ENCODE results near the gene CRELD2.

CRELD2 gene

DNA sequence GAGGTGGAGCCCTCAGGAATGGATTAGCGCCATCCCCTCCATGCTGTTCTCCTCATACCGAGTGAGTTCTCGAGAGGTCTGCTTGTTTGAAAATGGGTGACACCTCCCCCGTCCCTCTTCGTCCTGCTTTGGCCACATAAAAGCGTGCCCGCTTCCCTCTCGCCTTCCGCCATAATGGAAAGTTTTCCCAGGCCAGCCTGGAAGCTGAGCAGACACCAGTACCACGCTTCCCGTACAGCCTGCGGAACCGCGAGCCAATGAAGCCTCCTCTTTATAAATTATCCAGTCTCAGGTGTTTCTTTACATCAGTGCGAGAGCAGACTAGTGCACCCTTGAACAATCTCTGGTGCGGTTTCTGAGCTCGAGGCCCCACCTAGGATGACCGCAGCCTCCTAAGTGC is 13.0 kb upstream of the CRELD2 start:
- H3K9me3 ChIP-seq (ENCODE audit: control insufficient read depth, low read length) = no peaks in the 10 kb centered on the region
- no peak overlapping the region for H2AFZ ChIP-seq
- H3K4me2 ChIP-seq (ENCODE audit: low read length) = no peak overlapping the region
- TF ChIP-seq, protein P1, sequence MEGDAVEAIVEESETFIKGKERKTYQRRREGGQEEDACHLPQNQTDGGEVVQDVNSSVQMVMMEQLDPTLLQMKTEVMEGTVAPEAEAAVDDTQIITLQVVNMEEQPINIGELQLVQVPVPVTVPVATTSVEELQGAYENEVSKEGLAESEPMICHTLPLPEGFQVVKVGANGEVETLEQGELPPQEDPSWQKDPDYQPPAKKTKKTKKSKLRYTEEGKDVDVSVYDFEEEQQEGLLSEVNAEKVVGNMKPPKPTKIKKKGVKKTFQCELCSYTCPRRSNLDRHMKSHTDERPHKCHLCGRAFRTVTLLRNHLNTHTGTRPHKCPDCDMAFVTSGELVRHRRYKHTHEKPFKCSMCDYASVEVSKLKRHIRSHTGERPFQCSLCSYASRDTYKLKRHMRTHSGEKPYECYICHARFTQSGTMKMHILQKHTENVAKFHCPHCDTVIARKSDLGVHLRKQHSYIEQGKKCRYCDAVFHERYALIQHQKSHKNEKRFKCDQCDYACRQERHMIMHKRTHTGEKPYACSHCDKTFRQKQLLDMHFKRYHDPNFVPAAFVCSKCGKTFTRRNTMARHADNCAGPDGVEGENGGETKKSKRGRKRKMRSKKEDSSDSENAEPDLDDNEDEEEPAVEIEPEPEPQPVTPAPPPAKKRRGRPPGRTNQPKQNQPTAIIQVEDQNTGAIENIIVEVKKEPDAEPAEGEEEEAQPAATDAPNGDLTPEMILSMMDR (IDR thresholded peaks at IDR 0.05) = no peak
- no peaks in the 10 kb centered on the region for H3K79me2 ChIP-seq
- H3K9ac ChIP-seq = no peak overlapping the region
- H3K36me3 ChIP-seq (ENCODE audit: control insufficient read depth, insufficient read depth, low read length) = no peaks in the 10 kb centered on the region
- H3K4me3 ChIP-seq (ENCODE audit: low read depth, low read length) = no peak overlapping the region
- H3K27ac ChIP-seq = no peak overlapping the region
- H3K27me3 ChIP-seq (ENCODE audit: control insufficient read depth, insufficient read depth, low read length) = no peaks in the 10 kb centered on the region
- no peaks in the 10 kb centered on the region for H3K4me1 ChIP-seq

DNA sequence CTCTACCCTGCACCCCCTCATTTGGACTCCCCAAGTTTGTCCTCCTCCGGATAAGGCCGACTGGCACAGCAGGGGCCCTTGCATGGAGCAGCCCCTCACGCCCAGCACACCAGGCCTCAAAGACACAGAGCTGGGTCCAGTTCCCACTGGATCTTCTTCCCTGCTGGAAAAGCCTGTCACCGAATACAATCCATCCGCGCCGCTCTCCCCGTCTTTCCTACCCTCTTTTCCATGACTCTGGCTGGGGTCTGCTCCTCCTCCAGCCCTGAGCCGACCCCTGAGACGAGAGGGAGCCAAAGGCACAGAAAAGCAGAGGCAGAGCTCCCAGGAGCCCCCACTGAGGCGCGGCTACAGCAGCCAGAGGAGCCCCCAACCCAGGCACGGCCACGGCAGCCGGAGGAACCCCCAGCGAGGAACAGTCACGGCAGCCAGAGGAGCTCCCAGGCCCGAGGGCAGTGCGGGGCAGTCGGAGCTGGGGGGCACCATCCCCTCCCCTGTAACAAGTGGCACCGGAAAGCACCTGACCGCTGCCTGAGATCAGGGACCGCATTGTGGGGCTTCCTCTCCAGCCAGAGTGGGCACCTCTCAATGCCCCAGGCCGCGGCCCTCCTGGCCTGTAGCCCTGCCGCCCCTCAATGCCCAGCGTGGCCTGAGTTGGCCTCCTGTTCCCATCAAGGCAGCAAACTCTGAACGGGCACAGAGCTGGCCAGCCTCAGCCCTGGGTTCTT is 12.2 kb upstream of the CRELD2 start:
- no peak overlapping the region for H3K27ac ChIP-seq
- H3K4me1 ChIP-seq = no peaks in the 10 kb centered on the region
- TF ChIP-seq, protein P1 (IDR thresholded peaks at IDR 0.05) = no peak
- no peak overlapping the region for H3K4me3 ChIP-seq (ENCODE audit: low read depth, low read length)
- H2AFZ ChIP-seq = no peak overlapping the region
- H3K4me2 ChIP-seq (ENCODE audit: low read length) = no peak overlapping the region
- H3K36me3 ChIP-seq (ENCODE audit: control insufficient read depth, insufficient read depth, low read length) = no peaks in the 10 kb centered on the region
- H3K79me2 ChIP-seq = no peaks in the 10 kb centered on the region
- no peaks in the 10 kb centered on the region for H3K27me3 ChIP-seq (ENCODE audit: control insufficient read depth, insufficient read depth, low read length)
- H3K9me3 ChIP-seq (ENCODE audit: control insufficient read depth, low read length) = no peaks in the 10 kb centered on the region
- H3K9ac ChIP-seq = no peak overlapping the region

DNA sequence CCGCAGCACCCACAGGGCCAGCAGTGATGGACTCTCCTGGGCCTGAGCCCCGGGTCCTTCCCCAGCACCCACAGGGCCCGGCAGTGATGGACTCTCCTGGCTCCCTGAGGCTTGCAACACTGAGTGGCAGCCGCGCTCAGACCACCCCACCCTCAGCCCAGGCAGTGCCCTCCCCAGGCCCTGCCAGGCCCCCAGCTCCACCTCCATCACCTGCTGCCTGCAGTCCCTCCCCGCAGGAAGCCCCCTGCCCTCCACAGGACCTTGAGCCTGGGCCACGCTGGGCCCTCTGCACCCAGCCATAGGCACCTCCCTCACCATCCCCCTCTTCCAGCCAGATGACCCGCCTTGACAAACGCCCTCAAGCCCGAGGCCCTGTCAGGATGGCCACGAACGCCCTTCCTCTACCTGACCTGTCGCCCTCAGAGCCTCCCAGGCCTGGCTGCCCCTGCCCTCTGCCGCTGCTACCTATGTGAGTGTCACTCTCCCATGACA is 11.6 kb upstream of the CRELD2 start:
- no peaks in the 10 kb centered on the region for H3K36me3 ChIP-seq (ENCODE audit: control insufficient read depth, insufficient read depth, low read length)
- H3K4me3 ChIP-seq (ENCODE audit: low read depth, low read length) = no peak overlapping the region
- no peak overlapping the region for H3K27ac ChIP-seq
- H3K27me3 ChIP-seq (ENCODE audit: control insufficient read depth, insufficient read depth, low read length) = no peaks in the 10 kb centered on the region
- no peak overlapping the region for H2AFZ ChIP-seq
- TF ChIP-seq, protein P1 (IDR thresholded peaks at IDR 0.05) = no peak
- no peaks in the 10 kb centered on the region for H3K79me2 ChIP-seq
- no peak overlapping the region for H3K9ac ChIP-seq
- H3K4me2 ChIP-seq (ENCODE audit: low read length) = no peak overlapping the region
- no peaks in the 10 kb centered on the region for H3K4me1 ChIP-seq
- H3K9me3 ChIP-seq (ENCODE audit: control insufficient read depth, low read length) = no peaks in the 10 kb centered on the region

DNA sequence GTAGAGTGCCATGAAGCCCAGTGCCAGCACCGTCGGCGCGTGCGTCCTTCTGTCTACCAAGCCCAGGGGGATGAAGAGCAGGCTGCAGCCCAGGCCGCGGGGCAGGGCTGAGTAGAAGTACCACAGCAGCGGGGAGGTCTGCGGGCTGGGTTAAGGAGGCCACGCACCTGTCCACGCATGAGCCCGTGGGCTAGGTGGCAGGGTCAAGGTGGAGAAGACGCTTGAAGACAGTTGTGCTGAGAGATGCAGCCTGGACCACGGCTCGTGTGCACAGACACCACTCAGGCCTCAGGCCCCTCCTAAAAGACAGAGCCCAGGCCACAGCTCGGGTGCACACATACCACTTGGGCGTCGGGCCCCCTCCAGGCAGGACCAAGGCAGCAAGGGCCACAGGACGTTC is 10.6 kb upstream of the CRELD2 start:
- Histone ChIP-seq H3K4me1 (no peaks in the 10 kb centered on the region), H3K27me3 (ENCODE audit: control insufficient read depth, insufficient read depth, low read length) (no peaks in the 10 kb centered on the region), H3K79me2 (no peaks in the 10 kb centered on the region), H2AFZ (no peak overlapping the region), H3K9me3 (ENCODE audit: control insufficient read depth, low read length) (no peaks in the 10 kb centered on the region), H3K36me3 (ENCODE audit: control insufficient read depth, insufficient read depth, low read length) (no peaks in the 10 kb centered on the region), H3K27ac (no peak overlapping the region), H3K4me2 (ENCODE audit: low read length) (no peak overlapping the region), H3K9ac (no peak overlapping the region), H3K4me3 (ENCODE audit: low read depth, low read length) (no peak overlapping the region)
- TF ChIP-seq, protein P1 (IDR thresholded peaks at IDR 0.05) = no peak

Data from parathyroid adenoma (tissue), 2 donors.